NB4 (cell line): ENCODE results near the gene GLS.

Experiments
- CTCF ChIP-seq: IDR thresholded peaks from one replicate; pipeline ENCODE4 v1.5.1; 2012; ENCODE audit warnings: low read depth, low read length
- POLR2A ChIP-seq: IDR thresholded peaks from 2 replicates; pipeline ENCODE4 v1.6.1; 2011; ENCODE audit warnings: mild to moderate bottlenecking; ENCODE audit not compliant: insufficient read length; ENCODE audit errors: extremely low read depth

DNA sequence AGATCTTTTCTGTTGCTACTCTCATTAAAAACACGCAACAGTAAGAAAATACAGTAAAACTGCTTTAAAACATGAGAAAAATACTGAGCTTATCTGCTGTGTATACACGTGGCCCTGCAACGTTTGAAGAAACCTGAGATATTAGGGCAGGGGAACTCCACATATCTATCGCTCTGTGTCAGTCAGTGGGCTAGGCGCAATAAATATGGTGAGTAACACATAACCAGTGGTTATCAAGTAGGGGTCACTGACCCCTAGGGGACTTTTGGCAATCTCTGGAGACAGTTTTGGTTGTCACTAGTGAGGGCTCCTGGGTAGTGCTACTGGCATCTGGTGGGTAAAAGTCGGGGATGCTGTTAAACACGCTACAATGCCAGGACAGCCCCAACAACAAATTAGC, 118.4 kb downstream of the GLS start:
- TF ChIP-seq CTCF: no peak
- no peak for TF ChIP-seq POLR2A
